SU-DHL-6 (cell line): ENCODE data around the gene ALOXE3.

Experiments
- EZH2phosphoT487 ChIP-seq: fragments of 200-600 bp; sonication (generic), shearing (Covaris generic); conservative IDR thresholded peaks from 2 replicates; pipeline ENCODE4 v1.6.1; 2018; ENCODE audit warnings: mild to moderate bottlenecking, antibody characterized with exemption, low read length, moderate library complexity, mixed read lengths
- TF ChIP-seq, protein P1 (sequence below): fragments of 200-600 bp; sonication (generic); IDR thresholded peaks from one replicate; pipeline ENCODE4 v1.5.1; 2017; ENCODE audit warnings: antibody characterized with exemption, mild to moderate bottlenecking, low read length, moderate library complexity; ENCODE audit not compliant: insufficient read depth, poor library complexity, severe bottlenecking

GRCh38 chr17:8046306-8046928 is 71.9 kb downstream of the ALOXE3 start:
- TF ChIP-seq, protein P1, sequence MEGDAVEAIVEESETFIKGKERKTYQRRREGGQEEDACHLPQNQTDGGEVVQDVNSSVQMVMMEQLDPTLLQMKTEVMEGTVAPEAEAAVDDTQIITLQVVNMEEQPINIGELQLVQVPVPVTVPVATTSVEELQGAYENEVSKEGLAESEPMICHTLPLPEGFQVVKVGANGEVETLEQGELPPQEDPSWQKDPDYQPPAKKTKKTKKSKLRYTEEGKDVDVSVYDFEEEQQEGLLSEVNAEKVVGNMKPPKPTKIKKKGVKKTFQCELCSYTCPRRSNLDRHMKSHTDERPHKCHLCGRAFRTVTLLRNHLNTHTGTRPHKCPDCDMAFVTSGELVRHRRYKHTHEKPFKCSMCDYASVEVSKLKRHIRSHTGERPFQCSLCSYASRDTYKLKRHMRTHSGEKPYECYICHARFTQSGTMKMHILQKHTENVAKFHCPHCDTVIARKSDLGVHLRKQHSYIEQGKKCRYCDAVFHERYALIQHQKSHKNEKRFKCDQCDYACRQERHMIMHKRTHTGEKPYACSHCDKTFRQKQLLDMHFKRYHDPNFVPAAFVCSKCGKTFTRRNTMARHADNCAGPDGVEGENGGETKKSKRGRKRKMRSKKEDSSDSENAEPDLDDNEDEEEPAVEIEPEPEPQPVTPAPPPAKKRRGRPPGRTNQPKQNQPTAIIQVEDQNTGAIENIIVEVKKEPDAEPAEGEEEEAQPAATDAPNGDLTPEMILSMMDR, result no peak
- TF ChIP-seq EZH2phosphoT487, result no peak
